ENCODE results near the gene PDK1.
"Not testable (repeated sequence)": the region's sequence is repeated elsewhere in the genome, so short reads cannot be mapped to it uniquely, and the experiment has no call there.

Gene PDK1

DNA sequence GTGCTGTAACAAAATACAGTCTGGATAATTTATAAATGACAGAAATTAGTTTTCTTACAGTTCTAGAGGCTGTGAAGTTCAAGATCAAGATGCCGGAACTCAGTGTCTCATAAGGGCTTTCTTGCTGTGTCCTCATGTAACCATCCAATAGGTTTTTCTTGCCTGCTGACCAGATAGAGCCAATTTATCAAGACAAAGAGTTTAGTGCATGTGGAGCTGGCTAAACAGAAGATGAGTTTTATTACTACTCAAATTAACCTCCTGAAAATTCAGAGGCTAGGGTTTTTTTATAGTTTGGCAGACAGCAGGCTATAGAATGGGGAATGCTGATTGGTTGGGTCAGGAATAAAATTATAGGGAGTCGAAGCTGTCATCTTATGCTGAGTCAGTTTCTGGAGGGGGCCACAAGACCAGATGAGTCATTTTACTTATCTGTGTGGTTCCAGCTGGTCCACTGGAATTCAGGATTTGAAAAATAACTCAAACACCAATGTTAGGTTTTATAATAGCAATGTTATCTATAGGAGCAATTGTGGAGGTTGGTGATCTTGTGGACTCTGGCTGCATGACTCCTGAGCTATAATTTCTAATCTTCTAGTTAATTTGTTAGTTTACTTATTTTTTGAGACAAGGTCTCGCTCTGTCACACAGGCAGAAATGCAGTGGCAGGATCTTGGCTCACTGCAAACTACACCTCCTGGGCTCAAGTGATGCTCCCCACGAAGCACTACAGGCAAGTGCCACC lies 3.2 kb upstream of the PDK1 start:
- no peak for DNase-seq (ENCODE audit: low read depth)

GRCh38 chr2:172554352-172555271 lies 1.3 kb upstream of the PDK1 start:
- DNase-seq (ENCODE audit: low read depth): no peak

- no peak for DNase-seq (ENCODE audit: low read depth)
Observed at GRCh38 chr2:172555272-172555521, 693 bp upstream of the PDK1 start.

DNA sequence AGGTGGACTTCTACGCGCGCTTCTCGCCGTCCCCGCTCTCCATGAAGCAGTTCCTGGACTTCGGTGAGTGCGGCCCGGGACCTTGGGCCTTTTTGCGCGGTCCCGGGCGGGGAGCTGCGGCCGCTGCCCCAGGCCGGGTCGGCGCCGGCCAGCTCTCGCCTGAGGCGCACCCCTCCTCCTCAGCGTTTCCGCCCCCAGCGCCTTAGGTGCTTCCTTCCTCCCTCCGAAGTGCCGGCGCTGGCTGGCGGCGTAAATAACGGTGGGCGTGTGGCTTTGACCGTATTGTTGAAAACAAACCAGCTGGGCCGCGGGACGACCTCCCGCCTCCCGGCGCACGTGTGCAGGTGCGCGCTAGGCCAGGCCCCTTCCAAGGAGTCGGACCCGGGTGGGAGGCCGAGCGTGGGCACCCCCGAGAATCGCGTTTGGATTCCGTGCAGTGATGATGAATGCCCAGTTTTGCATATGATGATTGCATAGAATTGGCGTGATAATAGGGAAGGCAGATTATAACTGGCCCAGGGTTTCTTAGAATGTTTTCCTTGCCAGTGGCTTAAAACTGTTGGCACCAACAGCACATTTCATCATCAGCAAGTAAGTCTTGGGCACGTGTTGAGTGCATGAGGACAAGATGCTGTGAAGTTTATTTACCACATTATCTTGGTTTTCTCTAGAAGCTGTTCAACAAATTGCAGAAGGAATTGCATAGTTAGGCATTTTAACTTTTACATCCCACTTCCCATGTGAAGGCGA lies 569 bp downstream of the PDK1 start:
- DNase-seq (ENCODE audit: low read depth): peak; percentile 31

DNA sequence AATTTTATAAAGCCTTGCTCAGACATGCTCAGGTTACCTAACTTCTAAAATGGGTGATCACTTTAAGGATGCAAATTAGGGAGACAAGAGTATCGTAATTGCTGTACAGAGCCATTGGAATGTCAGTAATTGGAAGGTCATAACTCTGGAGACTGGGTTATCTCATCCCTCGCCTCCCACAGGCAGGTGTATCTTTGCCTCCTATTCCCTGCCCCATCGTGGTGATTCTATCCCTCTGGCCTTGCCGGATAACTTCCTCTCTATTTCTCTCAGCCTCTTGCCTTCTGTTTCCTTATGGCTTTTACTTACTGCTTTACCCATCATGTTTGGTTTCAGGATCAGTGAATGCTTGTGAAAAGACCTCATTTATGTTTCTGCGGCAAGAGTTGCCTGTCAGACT lies 2.5 kb downstream of the PDK1 start:
- no peak for DNase-seq (ENCODE audit: low read depth)

DNA sequence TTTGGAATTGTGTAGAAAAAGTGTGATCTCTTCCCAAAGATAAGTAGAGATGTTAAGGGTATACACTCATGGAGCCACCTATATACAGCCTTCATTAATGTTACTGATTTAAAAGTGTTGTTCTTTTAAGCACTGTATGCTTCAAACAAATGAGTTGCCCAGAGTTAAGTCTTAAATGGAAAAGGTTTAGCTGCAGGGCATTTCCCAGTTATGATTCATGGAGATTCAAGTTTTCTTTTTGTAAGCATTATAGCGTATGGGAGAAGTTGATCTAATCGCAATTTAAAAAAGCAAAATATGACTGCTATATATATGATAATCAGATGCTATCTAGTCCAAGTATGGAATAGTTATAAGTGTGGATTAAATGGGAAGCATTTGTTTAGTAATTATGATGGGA lies 4.8 kb downstream of the PDK1 start:
- DNase-seq (ENCODE audit: low read depth): no peak

GRCh38 chr2:172561270-172561669 lies 5.4 kb downstream of the PDK1 start:
- no peak for DNase-seq (ENCODE audit: low read depth)

DNA sequence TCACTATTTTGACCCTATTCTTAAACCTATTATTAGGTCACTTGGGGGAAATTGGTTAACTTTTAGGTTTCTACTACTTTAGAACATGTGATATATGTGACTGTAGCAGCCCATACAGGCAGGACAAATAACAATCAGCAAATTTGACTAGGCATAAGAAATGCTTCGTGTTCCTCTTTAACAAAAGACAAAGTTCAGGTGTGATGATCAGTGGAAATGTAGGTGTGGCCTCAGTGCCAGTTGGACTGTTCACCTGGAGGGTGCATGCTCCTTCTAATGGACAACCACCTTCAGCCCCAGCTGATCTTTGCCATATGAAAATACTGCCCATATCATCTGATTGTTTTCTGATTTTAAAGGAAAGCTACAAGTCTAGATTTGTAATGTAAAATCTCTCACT lies 6.4 kb downstream of the PDK1 start:
- DNase-seq (ENCODE audit: low read depth): no peak

GRCh38 chr2:172564376-172564775 lies 8.5 kb downstream of the PDK1 start:
- DNase-seq (ENCODE audit: low read depth): no peak

- DNase-seq (ENCODE audit: low read depth): no peak
Observed at GRCh38 chr2:172571245-172571644, 15.4 kb downstream of the PDK1 start.

DNA sequence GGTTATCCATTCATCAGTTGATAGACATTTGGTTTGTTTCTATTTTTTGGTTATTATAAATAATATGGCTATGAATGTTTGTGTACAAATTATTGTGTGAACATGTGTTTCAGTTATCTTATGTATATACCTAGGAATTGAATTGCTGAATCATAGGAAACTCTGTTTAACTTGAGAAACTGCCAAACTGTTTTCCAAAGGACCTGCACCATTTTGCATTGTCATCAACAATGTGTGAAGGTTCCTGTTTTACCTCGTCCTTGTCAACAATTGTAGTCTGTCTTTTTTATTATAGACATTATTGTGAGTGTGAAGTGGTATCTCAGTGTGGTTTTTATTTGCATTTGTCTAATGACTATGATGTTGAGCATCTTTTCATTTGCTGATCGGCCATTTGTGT lies 17.1 kb downstream of the PDK1 start:
- DNase-seq (ENCODE audit: low read depth): no peak

GRCh38 chr2:172574965-172575364 lies 19.1 kb downstream of the PDK1 start:
- DNase-seq (ENCODE audit: low read depth): no peak

GRCh38 chr2:172578054-172578453 lies 22.2 kb downstream of the PDK1 start:
- DNase-seq (ENCODE audit: low read depth): no peak

GRCh38 chr2:172578860-172579512 lies 23.1 kb downstream of the PDK1 start:
- DNase-seq (ENCODE audit: low read depth): no peak

- no peak for DNase-seq (ENCODE audit: low read depth)
Observed at GRCh38 chr2:172580544-172580943, 24.7 kb downstream of the PDK1 start.

DNA sequence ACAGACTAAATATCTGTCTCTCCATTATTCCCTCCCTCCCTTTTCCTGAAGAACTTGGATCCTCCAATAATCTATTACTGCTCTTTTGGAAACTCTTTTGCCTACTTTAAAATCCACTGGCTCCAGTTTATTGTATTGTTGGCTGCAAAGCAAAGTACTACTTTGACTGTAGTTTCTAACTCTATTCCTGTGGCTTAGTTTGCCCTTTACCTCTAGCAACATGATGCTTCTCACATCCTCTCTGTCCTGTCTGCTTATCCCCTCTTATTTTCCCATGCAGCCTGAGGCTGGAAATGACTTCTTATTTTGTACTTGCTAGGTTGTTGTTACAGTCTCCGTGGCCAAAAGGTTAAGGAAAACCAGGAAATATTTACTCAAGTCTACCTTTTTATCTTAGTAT lies 26.8 kb downstream of the PDK1 start:
- no peak for DNase-seq (ENCODE audit: low read depth)

DNA sequence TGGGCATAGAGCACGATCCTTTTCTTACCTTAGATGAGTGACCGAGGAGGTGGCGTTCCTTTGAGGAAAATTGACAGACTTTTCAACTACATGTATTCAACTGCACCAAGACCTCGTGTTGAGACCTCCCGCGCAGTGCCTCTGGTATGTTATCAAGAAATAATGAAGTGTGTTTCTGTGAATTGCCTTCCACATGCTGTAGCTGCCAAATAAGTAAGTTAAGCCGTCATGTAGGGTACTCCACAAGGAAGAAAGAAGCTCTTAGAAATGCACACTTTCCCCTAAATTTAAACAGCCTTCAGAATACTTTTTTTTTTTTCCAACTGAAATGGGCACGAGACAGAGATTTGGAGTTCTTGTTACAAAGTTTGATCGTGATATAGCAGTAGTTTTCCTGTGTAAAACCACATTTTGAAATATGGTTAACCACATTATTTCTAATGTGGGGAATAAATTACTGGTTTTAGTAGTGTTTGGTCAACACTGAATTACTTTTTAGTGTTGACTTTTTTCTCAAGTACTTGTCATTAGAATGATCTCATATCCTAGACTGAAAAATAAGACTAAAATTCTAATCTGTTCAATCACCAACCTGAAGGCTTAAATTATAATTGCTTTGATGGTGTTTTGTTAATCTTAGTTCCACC lies 30.5 kb downstream of the PDK1 start:
- DNase-seq (ENCODE audit: low read depth): no peak

DNA sequence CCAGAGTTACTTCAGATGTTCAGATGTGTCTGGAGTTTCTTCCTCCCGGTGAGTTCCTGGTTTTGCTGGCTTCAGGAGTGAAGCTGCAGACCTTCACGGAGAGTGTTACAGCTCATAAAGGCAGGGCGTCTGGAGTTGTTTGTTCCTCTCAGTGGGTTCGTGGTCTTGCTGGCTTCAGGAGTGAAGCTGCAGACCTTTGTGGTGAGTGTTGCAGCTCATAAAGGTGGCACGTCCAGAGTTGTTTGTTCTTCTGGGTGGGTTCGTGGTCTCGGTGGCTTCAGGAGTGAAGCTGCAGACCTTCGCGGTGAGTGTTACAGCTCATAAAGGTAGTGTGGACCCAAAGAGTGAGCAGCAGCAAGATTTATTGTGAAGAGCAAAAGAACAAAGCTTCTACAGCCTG lies 31.3 kb downstream of the PDK1 start:
- DNase-seq (ENCODE audit: low read depth): not testable (repeated sequence)

DNA sequence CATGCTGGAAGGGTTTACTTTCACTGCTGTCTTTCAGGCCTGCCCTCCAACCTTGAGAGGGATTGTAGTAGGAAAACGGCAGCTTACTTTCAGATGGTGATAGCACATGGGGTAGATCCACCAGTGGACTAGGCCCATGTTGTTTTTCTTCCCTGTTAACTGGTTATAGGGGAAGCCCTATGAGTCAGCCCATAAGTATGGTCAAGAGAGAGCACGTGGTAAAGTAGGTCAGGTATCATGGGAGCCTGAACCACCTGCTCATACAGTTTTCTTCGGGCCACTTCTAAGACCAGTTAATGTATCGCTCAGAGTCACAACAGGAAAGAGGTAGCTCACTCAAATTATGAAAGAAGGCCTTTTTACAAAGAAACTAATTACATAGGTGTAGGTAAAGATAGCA lies 33.0 kb downstream of the PDK1 start:
- no peak for DNase-seq (ENCODE audit: low read depth)

DNA sequence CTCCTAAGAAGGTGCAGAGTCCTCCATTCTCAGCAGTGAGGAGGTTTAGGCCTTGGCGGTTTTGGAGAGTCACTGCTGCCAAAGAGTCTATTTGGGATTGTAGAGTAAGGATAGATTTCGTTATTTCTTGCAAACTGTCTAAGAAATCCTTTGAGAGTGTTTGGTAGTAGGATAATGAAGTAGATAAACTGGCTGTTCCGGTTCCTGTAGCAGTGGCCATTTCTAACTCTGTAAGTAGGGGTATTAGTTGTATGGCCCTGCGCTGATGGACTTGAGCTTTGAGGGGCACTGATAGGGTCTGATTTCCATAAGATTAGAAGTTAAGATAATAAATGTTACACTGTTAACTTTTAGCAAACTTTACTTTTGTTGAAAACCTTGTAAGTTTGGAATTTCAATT lies 35.5 kb downstream of the PDK1 start:
- not testable (repeated sequence) for DNase-seq (ENCODE audit: low read depth)

DNA sequence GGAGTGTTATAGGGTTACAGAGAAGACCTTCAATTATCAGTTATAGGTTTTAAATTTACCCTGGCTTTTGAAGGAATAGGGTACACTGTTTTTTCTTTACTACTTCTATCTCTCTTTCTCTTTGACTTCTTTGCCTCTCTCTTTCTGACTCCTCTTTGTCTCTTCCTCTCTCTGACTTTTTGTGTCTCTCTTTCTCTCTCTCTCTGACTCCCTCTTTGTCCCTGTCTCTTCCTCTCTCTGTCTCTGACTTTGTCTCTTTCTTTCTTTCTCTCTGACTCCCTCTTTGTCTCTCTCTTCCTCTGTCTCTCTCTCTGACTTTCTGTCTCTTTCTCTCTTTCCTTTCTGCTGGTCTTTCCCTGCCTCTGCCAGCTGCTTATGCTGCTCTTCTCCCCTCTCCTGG lies 36.3 kb downstream of the PDK1 start:
- DNase-seq (ENCODE audit: low read depth): not testable (repeated sequence)

- no peak for DNase-seq (ENCODE audit: low read depth)
Observed at GRCh38 chr2:172596776-172597175, 40.9 kb downstream of the PDK1 start.
